GM21360 (cell line): ENCODE measurements around the gene MZT2B.
"Not testable (repeated sequence)": the region's sequence is repeated elsewhere in the genome, so short reads cannot be mapped to it uniquely, and the experiment has no call there.

Source experiments
- ATAC-seq: cut with Tn5 transposase; IDR thresholded peaks from one replicate; pipeline ENCODE4 v1.9.1; 2021; ENCODE audit warnings: mild to moderate bottlenecking, moderate library complexity; ENCODE audit not compliant: unreplicated experiment

MZT2B gene

GRCh38 chr2:130169896-130170295 is 12.2 kb upstream of the MZT2B start:
- no peak for ATAC-seq

- peak; percentile 62 for ATAC-seq
Measured at GRCh38 chr2:130174866-130175265, 7.2 kb upstream of the MZT2B start.

- not testable (repeated sequence) for ATAC-seq
Measured at GRCh38 chr2:130180404-130181324, 1.4 kb upstream of the MZT2B start.

GRCh38 chr2:130181325-130181879 is 660 bp upstream of the MZT2B start, which contains the start of gene SMPD4:
SMPD4 (minus strand) TSS chr2:130181602; CDS start chr2:130176592, 5,010 bp downstream.
- ATAC-seq, result peak; percentile 47

- ATAC-seq, result peak; percentile 9
Measured at GRCh38 chr2:130182826-130183511, 907 bp downstream of the MZT2B start.

GRCh38 chr2:130183512-130184373 is 1.7 kb downstream of the MZT2B start:
- ATAC-seq, result no peak

- no peak for ATAC-seq
Measured at GRCh38 chr2:130185436-130185835, 3.4 kb downstream of the MZT2B start.

GRCh38 chr2:130185896-130186295 is 3.8 kb downstream of the MZT2B start:
- no peak for ATAC-seq

GRCh38 chr2:130186391-130186790 is 4.3 kb downstream of the MZT2B start:
- no peak for ATAC-seq

GRCh38 chr2:130187268-130187667 is 5.2 kb downstream of the MZT2B start:
- ATAC-seq, result no peak

GRCh38 chr2:130187859-130188792 is 6.1 kb downstream of the MZT2B start:
- ATAC-seq, result not testable (repeated sequence)

GRCh38 chr2:130188958-130189357 is 6.9 kb downstream of the MZT2B start:
- not testable (repeated sequence) for ATAC-seq

- ATAC-seq, result no peak
Measured at GRCh38 chr2:130190237-130190636, 8.2 kb downstream of the MZT2B start.

GRCh38 chr2:130191319-130191718 is 9.3 kb downstream of the MZT2B start:
- ATAC-seq, result not testable (repeated sequence)

- ATAC-seq, result not testable (repeated sequence)
Measured at GRCh38 chr2:130192451-130192850, 10.4 kb downstream of the MZT2B start.

GRCh38 chr2:130193824-130194223 is 11.8 kb downstream of the MZT2B start:
- not testable (repeated sequence) for ATAC-seq

- ATAC-seq, result not testable (repeated sequence)
Measured at GRCh38 chr2:130195089-130195635, 13.1 kb downstream of the MZT2B start.

- ATAC-seq, result not testable (repeated sequence)
Measured at GRCh38 chr2:130196052-130196451, 14.0 kb downstream of the MZT2B start.

- no peak for ATAC-seq
Measured at GRCh38 chr2:130198343-130198742, 16.3 kb downstream of the MZT2B start, which contains the start of gene TUBA3E. TUBA3E (minus strand) TSS chr2:130198439; CDS start chr2:130198360, 79 bp downstream.
